ENCODE results near the gene ACBD6.
"Not testable (repeated sequence)": the region's sequence is repeated elsewhere in the genome, so short reads cannot be mapped to it uniquely, and the experiment has no call there.

Gene ACBD6

DNA sequence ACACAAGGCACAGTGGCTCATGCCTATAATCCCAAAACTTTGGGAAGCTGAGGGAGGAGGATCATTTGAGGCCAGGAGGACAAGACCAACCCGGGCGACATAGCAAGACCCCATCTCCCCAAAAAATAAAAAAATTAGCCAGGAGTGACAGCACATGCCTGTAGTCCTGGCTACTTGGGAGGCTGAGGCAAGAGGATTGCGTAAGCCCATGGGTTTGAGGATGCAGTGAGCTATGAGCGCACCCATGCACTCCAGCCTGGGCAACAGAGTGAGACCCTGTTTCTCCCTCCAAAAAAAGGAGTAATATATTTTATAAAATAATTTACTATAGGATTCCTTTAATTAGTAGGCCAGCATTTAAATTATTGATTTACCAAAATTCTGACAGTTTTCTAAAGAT, 89.8 kb downstream of the ACBD6 start:
- DNase-seq = no peak

DNA sequence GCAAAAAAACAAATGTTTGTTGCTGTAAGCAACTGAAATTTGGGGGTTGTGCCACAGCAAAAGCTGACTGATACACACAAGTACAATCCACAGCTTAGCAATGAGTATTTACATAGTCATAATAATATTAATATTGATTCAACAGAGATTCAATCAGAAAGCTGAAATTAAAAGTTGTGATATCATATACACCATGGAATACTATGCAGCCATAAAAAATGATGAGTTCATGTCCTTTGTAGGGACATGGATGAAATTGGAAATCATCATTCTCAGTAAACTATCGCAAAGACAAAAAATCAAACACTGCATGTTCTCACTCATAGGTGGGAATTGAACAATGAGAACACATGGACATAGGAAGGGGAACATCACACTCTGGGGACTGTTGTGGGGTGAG, 94.2 kb downstream of the ACBD6 start:
- DNase-seq = not testable (repeated sequence)

DNA sequence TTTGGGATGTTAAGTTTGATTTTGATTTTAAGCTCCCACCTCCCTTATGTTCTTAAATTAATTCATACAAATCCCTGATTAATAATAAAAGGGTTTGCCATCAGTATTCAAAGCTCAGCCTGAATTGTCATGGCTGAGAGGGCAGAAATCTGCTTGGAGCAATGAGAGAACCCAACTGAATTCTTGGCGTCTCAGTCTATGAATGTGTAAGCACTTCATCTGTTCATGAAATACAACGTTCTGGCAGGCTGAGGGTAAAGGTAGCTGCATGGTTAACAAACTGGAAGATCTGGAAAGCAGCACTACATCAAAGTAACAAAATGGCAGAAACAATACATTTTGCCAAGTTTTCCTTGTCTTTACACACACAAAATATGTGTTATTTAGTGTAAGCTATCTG, 95.3 kb downstream of the ACBD6 start:
- DNase-seq = no peak

DNA sequence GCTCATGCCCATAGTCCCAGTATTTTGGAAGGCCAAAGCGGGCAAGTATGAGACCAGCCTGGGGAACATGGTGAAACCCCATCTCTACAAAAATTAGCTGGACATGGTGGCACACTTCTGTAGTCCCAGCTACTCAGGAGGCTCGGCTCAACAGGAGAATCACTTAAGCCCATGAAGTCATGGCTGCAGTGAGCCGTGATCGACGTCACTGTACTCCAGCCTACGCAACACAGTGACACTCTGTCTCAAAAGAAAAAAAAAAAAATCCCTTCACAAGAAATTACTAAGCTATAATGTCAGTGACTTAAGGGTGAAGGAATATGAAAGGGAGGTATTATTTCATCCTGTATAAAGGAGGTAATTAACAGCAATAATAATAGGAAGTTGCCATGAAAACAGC, 99.8 kb downstream of the ACBD6 start:
- no peak for DNase-seq

DNA sequence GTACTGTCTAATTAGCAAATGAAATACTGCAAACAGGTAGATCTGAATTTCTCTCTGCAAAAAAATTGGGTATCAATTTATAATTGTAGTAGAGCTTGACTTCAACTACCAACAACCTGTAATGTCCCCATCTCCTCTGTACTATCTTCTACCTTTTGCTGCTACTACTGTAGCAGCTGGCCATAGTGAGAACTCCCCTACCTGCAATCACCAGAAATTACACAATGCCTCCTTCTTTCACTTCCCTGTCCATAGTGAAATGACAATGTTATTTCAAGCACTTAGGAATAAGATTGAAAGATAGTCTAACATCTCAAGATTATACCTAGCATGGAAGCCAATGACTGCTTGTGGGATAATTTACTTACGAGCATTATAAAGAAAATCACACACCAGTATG, 100.4 kb downstream of the ACBD6 start:
- no peak for DNase-seq

DNA sequence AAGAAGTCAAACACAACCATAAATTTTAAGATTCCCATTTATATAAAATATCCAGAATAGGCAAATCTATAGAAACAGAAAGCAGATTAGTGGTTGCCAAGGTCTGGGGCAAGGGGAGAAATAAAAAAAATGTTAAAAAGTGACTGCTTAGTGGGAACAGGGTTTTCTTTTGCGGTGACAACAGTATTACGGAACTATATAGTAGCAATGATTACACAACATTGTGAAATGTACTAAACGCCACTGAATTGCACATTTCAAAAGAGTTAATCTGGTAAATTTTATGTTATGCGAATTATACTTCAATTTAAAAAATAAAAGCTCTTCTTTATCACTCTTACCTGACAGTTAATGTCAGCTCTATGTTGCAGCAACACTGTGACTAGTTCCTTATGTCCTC, 105.2 kb downstream of the ACBD6 start:
- DNase-seq = no peak

DNA sequence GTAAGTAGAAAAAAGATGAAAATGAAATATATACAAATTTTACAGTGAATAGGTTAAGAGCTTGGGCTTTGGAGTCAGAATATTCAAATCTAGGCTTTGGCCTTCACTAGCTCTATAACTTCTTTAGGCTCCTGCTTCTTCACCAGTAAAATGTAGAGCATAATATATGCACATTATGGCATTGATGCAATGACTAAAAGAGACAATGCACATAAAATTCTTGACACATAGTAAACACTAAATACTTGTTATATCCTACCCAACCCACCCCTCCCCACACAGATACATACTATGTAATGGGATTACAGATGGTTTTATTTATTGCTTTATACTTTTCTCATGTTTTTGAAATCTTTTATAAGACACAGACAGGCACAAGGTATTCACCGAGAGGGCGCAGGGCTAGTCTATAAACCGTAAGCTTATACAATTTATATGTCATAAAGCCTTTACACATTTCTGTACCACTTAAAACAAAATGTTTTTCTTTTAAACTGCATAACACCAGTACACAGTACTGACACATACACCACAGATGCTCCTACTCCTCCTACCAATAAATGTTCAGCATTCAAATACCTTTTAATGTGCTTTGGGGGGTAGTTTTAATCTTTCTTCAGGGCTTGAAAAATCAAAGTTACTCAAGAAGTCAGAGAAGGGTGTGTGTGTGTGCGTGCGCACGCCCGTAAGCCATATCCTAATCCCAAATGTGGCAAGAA, 109.8 kb downstream of the ACBD6 start:
- DNase-seq = no peak

DNA sequence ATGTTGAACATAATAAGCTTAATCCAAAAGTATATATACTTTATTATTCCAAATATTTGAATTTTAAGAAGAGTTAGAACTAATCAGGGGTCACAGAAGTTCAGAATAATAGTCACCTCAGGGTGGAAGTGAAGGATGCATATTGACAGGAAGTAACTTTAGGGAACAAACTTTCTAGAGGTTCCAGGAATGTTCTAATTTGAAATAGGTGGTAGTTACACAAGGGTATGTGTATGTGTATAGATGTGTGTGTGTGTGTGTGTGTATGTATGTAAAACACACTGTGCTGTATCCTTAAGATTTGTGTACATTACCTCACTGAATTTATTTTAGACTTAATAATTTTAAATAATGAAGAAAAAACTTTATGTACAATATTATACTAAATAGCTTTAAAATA, 110.4 kb downstream of the ACBD6 start:
- no peak for DNase-seq

DNA sequence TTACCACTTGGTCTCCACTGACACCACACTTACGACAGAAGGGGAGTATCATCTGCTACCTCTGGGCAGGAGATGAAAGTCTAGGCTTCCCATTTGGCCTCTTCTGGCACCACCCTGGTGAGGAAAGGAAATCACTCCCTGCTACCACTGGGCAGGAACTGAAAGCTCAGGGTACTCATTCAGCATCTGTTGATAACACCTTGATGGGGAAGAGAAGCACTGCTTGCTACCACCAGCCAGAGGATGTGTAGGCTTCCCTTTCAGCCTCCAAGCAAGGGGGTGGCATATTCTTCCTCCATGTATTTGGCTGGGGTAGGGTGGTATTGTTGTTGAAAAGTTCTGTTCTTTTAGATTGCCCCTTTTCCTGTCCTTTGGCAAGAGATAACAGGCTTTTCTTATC, 115.0 kb downstream of the ACBD6 start:
- no peak for DNase-seq

DNA sequence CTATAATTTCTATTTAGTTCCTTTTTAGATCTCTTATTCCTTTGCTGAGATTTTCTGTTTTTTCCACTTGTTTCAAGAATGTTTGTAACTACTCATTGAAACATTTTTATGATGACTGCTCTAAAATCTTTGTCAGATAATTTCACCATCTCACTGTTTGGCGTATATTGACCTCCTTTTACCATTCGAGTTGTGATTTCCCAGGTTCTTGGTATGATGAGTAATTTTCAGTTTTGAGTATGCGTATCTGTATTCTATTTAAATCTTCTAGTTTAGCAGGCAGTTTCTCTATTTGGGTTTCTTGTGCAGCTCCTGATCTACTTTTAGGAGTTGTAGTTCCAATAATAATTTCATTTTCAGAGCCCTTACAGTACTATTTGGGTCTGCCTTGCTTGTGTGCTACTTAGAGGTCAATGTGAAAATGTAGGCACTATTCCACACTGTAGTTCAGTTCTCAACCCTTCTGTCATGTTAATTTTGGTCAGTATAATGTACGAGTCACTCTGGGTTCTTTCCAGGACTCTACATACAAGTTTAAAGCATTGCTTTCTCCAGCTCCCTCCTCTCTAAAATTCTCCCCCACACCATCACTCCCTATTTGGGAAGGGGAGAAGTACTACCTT, 115.5 kb downstream of the ACBD6 start:
- no peak for DNase-seq

DNA sequence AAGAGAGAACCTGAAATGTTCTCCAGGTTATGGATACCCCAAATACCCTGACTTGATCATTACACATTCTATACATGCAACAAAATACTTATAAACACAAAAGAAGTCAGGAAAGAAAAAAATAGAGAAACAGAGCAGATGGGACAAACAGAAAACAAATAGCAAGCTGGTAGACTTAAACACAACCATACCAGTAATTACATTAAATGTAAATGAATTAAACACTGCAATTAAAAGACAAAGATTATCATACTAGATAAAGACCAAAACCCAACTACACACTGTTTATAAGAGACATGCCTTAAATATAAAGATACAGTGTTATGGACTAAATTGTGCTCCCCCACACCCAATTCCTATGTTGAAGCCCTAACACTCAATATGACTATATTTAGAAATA, 117.2 kb downstream of the ACBD6 start:
- DNase-seq = no peak

DNA sequence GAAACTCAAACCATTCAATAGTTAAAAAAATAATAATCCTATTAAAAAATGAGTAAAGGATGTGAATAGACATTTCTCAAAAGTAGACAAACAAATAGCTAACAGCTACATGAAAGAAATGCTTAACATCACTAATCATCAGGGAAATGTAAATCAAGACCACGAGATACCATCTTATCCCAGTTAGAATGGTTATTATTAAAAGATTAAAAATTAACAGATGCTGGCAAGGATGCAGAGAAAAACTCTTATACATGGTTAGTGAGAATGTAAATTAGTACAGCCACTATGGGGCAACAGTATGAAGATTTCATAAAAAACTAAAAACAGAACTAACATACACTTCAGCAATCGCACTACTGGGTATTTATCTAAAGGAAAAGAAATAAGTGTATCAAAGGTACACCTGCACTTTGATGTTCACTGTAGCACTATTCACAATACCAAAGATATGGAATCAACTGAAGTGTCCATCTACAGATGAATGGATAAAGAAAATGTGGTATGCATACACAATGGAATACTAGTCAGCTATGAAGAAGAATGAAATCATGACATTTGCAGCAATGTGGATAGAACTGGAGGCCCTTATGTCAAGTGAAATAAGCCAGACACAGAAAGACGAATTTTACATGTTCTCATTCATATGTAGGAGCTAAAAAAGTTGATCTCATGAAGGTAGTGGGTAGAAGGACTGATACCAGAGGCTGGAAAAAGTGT, 117.9 kb downstream of the ACBD6 start:
- DNase-seq = no peak

DNA sequence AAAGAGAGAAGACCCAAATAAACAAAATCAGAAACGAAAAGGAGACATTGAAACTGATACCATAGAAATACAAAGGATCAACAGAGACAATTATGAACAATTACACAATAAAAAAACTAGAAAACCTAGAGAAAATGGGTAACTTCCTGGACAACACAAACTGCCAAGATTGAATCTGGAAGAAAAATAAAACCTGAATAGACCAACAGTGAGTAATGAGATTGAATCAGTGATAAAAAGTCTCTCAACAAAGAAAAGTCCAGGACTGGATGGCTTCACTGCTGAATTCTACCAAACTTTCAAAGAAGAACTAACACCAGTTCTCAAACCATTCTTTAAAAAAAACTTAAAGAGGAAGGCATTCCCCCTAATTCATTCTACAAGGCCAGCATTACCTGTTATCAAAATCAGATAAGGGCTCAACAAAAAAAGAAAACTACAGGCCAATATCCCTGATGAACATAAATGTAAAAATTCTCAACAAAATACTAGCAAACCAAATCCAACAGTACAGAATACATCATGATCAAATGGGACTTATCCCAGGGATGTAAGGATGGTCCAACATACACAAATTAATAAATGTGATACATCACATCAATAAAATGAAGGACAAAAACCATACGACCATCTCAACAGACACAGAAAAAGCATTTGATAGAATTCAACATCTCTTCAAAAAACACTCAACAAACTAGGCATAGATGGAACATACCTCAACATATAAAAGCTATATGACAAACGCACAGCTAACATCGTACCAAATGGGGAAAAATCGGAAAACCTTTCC, 119.9 kb downstream of the ACBD6 start:
- no peak for DNase-seq

DNA sequence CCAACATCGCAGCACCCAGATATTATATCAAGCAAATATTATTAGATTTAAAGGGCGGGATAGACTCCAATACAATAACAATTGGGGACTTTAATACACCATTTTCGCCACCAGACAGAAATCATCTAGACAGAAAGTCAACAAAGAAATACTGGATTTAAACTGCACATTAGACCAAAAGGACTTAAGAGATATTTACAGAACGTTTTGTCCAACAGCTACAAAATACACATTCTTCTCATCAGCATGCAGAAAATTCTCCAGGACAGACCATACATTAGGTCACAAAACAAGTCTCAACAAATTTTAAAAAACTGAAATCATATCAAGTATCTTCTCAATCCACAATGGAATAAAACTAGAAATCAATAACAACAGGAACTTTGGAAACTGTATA, 121.2 kb downstream of the ACBD6 start:
- DNase-seq = no peak

DNA sequence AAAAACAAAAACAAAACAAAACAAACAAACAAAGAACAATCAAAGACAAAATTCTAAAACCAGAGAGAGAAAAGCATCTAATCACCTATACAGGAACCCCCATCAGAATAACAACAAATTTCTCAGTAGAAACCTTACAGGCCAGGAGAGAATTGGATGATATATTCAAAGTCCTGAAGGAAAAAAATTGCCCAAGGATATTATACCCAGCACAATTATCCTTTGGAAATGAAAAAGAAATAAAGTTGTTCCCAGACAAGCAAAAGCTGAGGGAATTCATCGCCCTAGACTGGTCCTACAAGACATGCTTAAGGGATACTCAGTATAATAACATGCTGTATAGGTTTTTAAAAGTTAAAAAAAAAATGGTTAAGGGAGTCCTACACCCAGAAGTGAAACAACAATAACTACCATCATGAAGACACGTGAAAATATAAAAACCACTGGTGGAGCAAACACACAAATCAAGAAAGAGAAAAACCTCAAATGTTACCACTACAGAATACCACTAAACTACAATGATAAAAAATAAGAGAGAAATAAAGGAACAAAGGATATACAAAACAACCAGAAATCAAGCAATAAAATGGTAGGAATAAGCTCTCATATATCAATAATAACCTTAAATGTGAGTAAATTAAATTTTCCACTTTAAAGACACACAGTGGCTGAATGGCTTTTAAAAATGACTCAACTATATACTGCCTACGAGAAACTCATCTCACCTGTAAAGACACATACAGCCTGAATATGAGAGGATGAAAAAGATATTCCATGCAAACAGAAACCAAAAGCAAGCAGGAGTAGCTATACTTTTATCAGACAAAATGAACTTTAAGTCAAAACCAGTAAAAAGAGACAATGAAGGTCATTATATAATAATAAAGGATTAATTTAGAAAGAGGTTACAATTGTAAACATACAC, 121.9 kb downstream of the ACBD6 start:
- DNase-seq = no peak

DNA sequence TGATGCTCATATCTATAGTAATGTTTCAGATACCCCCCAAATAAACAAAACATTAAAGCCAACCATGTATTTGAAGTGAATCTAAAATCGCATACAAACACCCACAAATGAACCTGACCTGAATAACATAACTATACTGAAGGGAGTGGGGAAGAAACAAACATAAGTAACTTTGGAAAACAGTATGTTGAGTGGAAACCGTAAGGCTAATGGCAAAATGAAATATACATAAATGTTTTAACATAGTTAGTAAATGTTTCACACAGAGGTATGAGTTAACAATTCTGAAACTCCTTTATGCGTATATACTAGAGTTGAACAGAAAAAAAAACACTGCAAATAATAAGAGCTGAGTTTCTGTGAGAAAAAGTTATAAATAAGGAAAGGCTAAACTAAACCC, 125.6 kb downstream of the ACBD6 start:
- DNase-seq = no peak

DNA sequence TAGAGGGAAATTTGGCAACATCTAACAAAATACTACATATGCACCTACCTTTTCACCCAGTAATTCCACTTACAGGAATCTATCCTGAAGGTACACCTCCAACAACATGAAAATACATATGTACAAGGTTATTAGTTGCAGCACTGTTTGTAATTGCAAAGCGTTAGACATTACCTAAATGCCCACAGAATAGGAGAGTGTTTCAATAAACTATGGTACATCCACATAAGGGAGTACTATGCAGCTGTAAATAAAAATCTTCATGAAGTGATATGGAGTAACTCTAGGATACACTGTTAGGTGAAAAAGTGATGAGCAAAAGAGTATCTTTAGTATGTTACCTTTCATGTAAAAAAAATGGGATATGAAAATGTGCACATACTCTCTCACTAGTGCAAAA, 126.1 kb downstream of the ACBD6 start:
- no peak for DNase-seq

DNA sequence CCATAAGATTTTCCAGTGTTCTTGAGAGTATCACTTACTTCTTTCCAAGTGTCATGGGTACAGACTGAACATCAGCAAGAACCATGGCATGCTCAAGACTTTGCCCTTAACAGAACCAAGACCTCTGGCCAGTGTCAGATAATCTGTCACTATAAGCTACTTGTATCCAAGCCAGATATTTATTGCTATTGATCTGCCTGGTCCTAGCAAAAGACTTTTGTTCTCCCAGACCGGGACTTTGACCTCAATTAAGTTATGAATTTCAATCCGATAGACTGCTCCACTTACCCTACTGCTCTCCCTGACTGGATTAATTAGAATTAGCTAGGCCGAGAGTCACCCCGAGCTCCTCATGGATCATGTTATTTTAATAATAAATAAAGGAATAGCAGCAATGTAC, 129.6 kb downstream of the ACBD6 start:
- no peak for DNase-seq

DNA sequence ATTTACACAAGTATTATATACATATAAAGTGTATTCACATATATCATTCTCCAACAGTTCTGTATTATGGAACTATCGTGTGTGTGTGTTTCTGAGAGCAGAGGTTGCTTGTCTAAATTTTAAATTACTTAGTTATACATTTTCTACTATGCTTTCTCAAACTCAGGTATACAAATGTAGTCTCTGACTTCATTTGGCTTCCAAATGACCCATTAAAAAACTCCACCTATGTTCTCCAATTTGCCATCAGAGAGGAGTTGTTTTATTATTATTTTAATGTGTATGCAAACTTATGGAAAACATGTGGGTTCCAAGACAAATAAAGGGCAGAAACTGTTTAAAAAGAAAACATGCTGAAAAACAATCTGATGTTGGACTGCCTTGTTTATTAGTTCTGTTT, 131.8 kb downstream of the ACBD6 start:
- DNase-seq = no peak

DNA sequence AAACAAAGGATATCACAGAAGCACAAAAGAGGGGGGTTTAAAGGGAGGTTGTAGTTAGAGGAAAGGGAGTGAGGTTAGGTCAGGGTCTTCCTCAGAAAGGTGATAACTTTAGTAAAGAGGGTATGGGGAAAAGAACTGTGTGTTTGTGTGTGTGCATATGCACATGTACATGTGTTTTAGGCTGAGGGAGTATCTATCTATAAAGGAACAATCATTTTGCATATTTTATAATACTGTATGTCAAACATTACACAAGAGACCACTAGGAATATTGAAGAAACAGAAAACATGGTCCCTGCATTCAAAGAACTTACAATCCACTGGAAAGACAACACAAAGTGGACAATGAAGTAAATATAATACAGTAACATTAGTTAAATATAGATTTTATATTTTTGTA, 132.2 kb downstream of the ACBD6 start:
- no peak for DNase-seq

DNA sequence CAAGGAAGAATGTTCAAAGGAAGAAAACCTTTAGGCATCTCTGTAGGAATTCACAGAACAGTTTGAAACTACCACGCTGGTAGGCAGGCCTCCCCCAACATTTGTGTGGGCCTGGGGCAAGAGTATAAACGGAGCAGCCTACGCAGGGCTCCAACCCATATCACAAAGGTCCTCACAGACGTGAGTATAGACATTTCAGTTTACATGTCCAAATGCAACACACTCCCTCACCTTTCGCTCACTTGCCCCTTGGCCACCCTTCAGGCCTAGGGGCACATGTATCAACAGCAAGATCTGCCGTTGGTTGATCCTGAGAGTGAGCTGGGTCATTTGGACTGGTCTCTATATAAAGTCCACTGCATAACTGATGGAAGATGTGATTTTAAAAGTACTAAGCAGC, 133.3 kb downstream of the ACBD6 start:
- no peak for DNase-seq

DNA sequence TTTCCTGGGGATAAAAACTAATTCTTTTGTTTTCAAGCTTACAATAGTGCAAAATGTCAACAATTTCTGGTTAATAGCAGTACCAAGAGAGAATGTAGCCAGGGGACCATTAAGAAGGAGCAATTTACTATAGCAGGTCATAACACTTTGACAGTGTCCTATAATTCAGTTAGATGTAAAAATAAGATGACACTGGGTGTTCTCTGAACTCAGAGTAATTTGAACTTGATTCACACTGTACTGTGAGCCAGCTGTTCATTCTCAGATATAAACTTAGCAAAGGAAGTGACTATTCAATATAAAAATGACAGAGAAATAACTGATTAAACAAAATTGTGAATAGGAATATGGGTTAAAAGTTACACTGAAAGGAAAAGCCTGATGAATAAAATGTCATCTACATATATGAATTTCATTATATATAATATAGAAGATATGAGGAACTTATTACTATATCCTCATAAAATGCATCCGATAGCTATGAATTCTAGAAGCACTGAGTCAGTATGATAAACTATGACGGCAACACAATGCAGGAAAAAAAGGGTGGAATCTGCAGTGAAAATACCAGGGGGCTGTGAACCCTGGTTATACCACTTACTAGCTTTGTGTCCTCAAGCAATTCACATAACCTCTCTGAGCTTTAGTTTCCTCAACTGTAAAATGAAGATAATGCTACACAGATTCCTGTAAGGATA, 135.9 kb downstream of the ACBD6 start:
- no peak for DNase-seq
